ENCODE data around the gene ARL5C. TPM values are rescaled to one million over a fixed set of nuclear protein-coding genes. Genes with fewer than 3 reads are reported as not detected.

The ARL5C gene, protein sequence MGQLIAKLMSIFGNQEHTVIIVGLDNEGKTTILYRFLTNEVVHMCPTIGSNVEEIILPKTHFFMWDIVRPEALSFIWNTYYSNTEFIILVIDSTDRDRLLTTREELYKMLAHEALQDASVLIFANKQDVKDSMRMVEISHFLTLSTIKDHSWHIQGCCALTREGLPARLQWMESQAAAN
- not detected in 2 replicates for total RNA-seq (2014; rRNA removed; shearing (Covaris generic))

DNA sequence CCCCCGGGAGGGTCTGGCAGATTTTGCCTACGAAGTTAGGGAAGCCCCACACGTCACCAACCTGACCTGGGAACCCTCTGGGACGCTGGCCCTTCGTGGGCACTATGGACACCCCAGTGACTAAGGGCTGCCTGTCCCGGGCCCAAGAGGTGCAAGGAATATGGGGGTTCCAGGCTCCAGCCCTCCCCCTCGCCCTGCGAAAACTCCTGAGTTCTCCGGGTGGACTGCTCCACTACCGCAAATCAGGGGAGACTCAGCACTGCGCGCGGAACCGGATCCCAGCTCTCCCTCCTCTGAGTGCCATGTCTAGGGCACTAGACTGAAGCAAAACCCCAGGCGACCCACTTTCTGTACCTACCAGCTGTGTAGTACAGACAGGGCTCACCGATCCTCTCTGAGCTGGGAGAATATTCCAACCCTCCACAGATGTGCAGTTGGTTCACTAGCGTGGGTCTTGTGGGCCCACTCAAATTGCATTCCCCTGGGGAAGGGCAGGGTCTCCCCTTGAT lies at the start of gene ARL5C:
Gene ARL5C (minus strand): TSS at position 321 of the 509 bp plus-strand sequence. CDS start 401 bp downstream, outside the sequence.
- Histone ChIP-seq H3K9me3 (replicated peaks) (no peaks in the 10 kb centered on the region), H3K27me3 (replicated peaks) (no peaks in the 10 kb centered on the region), H3K27ac (no peak within 1 kb of the TSS), H3K4me3 (no peak within 1 kb of the TSS), H3K4me1 (replicated peaks) (peaks cover 7% of the 10 kb centered on the region; the same call in 1 of the 2 replicates), H3K36me3 (no peaks in the 10 kb centered on the region)
- no peak for DNase-seq (ENCODE audit: low read depth in 1 of 2, low spot score in 2 of 2)

DNA sequence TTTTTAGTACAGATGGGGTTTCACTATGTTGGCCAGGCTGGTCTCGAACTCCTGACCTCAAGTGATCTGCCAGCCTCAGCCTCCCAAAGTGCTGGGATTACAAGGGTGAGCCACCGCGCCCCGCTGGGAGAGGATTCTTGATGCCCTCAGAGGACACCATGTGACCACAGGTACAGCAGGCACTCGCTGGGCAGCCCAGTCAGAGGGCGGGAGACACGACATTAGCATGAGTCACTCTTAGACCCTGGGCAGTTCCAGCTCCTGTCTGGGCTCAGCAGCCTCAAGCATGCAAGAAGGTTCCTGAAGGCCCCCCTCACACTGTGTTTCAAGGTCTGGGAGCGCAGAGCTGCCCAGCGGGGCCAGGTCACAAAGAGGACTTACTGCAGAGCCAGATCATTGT lies 47.9 kb upstream of the ARL5C start:
- Histone ChIP-seq H3K27ac (no peak overlapping the region), H3K9me3 (replicated peaks) (no peaks in the 10 kb centered on the region), H3K27me3 (replicated peaks) (peaks cover 4% of the 10 kb centered on the region; the same call in 1 of the 2 replicates), H3K4me1 (replicated peaks) (peaks cover 11% of the 10 kb centered on the region), H3K36me3 (no peaks in the 10 kb centered on the region), H3K4me3 (no peak overlapping the region)
- no peak for DNase-seq (ENCODE audit: low read depth in 1 of 2, low spot score in 2 of 2)

DNA sequence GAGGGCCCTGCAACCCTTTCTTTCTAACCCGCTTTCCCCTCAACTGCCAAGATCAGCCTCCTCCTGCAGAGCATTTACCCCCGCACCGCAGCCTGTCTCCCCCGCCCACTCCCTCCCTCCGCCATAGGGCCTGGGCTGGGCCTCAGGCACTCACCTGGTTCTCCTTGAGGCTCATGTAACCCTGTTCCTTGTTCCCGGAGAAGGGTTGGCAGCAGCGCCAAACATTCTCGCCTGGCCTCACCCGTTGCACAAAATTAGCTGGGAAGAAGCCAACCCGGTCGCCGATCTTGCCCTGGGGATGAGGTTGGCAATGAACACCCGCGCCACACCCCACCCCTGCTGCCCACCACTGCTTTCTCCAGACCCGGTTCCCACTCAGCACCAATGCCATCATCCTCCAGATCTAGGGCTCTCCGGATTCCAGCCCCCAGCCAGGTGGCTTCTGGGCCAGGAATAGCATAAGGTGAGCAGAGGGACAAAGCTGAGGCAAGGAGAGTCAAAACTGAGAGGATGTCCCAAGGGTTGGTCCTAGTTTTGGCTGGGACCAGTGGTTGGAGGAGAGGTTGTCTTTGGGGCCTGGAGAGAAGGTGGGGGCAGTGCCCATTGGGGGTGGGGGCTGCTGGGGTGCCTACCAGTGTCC lies 47.0 kb upstream of the ARL5C start:
- H3K36me3 ChIP-seq: no peaks in the 10 kb centered on the region

DNA sequence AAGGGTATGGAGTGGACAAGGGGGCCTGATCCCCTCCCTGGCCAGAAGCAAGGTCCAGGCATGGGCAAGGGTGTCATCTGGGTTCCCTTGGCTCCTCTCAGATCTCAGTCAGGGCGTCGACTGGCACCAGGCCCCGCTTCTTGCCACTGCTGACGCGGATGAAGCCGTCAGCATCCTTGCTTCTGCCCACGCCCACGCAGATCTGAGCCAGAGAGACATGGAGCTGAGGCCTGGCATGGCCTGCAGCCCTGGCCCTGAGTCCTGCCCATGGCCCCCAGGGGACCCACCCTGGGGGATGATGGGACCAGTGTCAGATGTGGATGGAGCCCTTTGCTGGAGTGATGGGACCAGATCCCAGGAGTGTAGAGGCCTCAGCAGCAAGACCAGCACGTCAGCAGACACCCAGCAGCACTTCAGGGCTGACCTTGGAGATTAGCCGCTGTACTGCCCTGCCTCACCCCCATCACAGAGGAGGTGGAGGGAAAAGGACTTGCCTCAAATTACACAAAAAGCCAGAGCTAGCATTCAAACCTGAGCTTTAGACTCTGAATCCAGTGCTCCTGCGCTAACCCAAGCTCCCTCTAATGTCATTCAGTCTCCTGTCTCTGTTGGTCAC lies 46.3 kb upstream of the ARL5C start:
- no peak overlapping the region for H3K4me3 ChIP-seq
- H3K27ac ChIP-seq: no peak overlapping the region
- peaks cover 11% of the 10 kb centered on the region for H3K4me1 ChIP-seq (replicated peaks)
- peaks cover 4% of the 10 kb centered on the region; the same call in 1 of the 2 replicates for H3K27me3 ChIP-seq (replicated peaks)
- no peak for DNase-seq (ENCODE audit: low read depth in 1 of 2, low spot score in 2 of 2)
- no peaks in the 10 kb centered on the region for H3K36me3 ChIP-seq
- no peaks in the 10 kb centered on the region for H3K9me3 ChIP-seq (replicated peaks)

More for the DNA sequence above, 47.0 kb upstream of the ARL5C start:
- H3K9me3 ChIP-seq (replicated peaks): no peaks in the 10 kb centered on the region
- DNase-seq (ENCODE audit: low read depth in 1 of 2, low spot score in 2 of 2): no peak
- H3K4me3 ChIP-seq: no peak overlapping the region
- peaks cover 4% of the 10 kb centered on the region; the same call in 1 of the 2 replicates for H3K27me3 ChIP-seq (replicated peaks)
- H3K27ac ChIP-seq: no peak overlapping the region
- H3K4me1 ChIP-seq (replicated peaks): peaks cover 11% of the 10 kb centered on the region

DNA sequence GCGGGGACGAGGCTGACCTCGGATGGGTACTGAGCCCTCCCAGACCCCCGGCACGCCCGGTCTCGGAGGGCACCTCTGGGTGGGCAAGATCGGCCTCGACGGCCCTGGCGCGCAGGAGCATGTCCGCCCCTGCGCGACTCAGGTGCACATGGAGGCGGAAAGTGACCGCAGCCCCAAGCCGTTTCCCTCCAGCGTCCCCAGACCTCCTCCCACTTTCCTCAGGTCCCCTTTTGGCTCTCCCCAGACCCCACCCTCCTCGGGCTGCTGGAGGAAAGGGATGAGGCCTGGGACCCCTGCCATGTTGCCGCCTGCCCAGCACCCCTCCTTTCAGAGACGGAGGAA lies 44.1 kb upstream of the ARL5C start:
- peak overlapping the region; percentile 18 for H3K4me3 ChIP-seq

DNA sequence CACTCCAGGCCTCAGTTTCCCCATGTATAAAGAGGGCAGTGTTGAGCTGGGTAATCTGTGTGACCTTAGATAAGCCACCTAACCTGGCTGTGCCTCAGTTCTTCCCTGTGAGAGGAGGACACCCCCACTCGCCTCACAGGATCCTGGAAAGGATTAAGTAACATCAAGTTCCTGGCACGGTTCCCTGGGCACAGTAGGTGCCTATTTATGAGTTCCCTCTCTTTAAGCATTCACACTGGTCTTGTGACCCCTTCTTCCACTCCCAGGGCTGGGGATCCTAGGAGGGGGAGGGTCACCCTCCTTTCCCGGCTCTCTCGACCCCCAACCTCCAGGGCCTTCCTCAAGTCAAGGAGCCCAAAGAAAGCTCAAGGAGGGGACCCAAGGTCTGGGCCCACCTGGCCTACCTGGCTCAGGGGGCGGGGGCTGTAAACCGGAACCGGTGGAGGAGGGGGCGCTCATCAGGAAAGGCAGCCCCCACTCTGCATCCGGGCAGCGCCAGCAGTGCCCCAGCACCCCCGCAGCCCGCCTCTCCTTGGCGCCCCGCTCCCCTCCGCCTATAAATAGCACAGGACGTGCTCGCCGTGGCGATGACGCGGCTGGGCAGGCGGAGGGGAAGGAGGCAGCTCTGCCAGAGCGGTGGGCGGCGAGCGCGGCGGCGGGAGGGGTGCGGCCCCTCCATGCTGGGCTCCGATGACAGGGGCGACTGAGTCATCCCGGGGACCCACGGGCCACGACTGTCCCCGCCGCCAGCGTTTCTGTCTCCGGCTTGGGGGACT lies 43.5 kb upstream of the ARL5C start:
- H3K4me3 ChIP-seq: peak overlapping the region; percentile 18
- H3K36me3 ChIP-seq: peaks cover 11% of the 10 kb centered on the region
- peaks cover 11% of the 10 kb centered on the region for H3K4me1 ChIP-seq (replicated peaks)
- DNase-seq (ENCODE audit: low read depth in 1 of 2, low spot score in 2 of 2): peak in 1 of 2 experiments; percentile 64
- no peaks in the 10 kb centered on the region for H3K9me3 ChIP-seq (replicated peaks)
- H3K27me3 ChIP-seq (replicated peaks): no peaks in the 10 kb centered on the region; the same call in 1 of the 2 replicates
- no peak overlapping the region for H3K27ac ChIP-seq

More for the DNA sequence above, 44.1 kb upstream of the ARL5C start:
- H3K4me1 ChIP-seq (replicated peaks): peaks cover 11% of the 10 kb centered on the region
- H3K9me3 ChIP-seq (replicated peaks): no peaks in the 10 kb centered on the region
- no peak for DNase-seq (ENCODE audit: low read depth in 1 of 2, low spot score in 2 of 2)
- H3K27me3 ChIP-seq (replicated peaks): no peaks in the 10 kb centered on the region; the same call in 1 of the 2 replicates
- H3K36me3 ChIP-seq: peaks cover 5% of the 10 kb centered on the region
- H3K27ac ChIP-seq: no peak overlapping the region

DNA sequence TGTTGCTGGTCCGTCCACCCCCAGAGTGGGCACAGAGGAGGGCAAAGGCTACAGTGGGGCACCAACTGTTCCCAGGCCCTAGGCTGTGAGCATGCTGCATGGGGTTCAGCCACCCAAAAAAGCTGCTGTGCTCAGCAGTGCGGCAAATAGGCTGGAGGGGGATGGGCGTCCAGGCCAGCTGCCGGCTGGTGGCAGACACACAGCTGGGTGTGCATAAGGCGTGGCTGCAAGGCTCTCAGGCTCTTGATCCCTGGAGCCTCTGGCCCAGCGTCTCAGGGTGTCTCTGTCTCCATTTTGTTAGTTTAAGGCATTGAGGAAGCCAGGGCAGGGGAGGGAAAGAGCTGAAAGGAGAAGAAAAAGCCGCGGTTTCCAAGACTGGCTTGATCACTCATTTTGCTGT lies 42.9 kb upstream of the ARL5C start:
- H3K27ac ChIP-seq: no peak overlapping the region

DNA sequence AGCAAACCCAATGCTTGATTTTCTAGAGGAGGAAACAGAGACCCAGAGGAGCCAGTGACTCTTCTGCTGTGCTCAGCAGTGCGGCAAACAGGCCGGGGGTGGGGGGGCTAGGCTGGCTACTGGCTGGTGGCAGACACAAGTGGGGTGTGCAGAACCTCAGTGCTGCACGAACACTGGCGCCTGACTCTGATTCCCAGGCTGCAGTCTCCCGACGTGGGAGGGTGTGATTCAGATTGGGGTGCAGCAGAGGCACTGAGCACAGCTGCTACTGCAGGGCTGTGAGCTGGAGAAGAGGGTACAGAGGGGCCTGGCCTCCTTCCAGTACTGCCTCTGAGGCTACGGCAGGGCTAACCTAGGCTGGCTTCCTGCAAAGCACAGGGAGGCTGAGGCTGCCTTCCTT lies 42.2 kb upstream of the ARL5C start:
- Histone ChIP-seq H3K9me3 (replicated peaks) (no peaks in the 10 kb centered on the region), H3K4me1 (replicated peaks) (peaks cover 11% of the 10 kb centered on the region), H3K27me3 (replicated peaks) (no peaks in the 10 kb centered on the region; the same call in 1 of the 2 replicates), H3K4me3 (no peak overlapping the region), H3K27ac (no peak overlapping the region), H3K36me3 (peaks cover 25% of the 10 kb centered on the region)
- no peak for DNase-seq (ENCODE audit: low read depth in 1 of 2, low spot score in 2 of 2)

More for the DNA sequence above, 42.9 kb upstream of the ARL5C start:
- H3K36me3 ChIP-seq: peaks cover 17% of the 10 kb centered on the region
- no peak overlapping the region for H3K4me3 ChIP-seq
- H3K4me1 ChIP-seq (replicated peaks): peaks cover 11% of the 10 kb centered on the region
- no peaks in the 10 kb centered on the region for H3K9me3 ChIP-seq (replicated peaks)
- DNase-seq (ENCODE audit: low read depth in 1 of 2, low spot score in 2 of 2): no peak
- H3K27me3 ChIP-seq (replicated peaks): no peaks in the 10 kb centered on the region; the same call in 1 of the 2 replicates

DNA sequence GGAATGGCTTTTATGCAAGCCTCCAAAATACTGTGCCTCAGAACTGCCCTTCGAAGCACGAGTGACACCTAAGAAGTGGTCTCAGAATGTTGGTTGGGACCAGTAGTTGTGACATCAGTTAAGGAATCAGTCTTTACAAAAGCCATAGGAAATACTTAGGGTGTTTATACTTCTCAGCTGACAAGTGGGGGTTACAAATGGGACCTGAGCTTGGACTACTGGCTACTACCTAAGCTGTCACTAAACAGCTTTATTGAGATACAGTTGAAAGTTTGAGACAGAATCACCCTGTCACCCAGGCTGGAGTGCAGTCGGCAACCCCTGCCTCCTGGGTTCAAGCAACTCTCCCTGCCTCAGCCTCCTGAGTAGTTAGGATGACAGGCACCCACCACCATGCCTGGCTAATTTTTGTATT lies 39.2 kb upstream of the ARL5C start:
- no peak for DNase-seq (ENCODE audit: low read depth in 1 of 2, low spot score in 2 of 2)
- H3K4me3 ChIP-seq: no peak overlapping the region
- no peaks in the 10 kb centered on the region; the same call in 1 of the 2 replicates for H3K27me3 ChIP-seq (replicated peaks)
- peaks cover 22% of the 10 kb centered on the region for H3K4me1 ChIP-seq (replicated peaks)
- no peaks in the 10 kb centered on the region for H3K9me3 ChIP-seq (replicated peaks)
- no peak overlapping the region for H3K27ac ChIP-seq
- H3K36me3 ChIP-seq: peaks cover 54% of the 10 kb centered on the region

DNA sequence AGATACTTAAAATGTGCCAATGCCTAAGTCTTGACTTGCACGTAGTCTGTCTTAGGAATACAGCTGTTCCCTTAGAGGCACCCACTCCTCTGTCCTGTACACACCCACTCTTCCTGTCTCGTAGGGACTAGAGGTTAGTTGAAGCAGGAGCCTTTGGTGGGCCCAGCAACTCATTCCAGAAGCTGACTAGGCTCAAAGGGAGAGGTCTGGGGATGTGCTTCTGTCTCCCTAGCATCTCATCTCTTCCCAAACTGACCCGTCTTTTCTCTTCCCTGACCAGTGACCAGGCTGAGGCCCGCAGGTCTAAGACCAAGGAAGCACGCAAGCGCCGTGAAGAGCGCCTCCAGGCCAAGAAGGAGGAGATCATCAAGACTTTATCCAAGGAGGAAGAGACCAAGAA lies 38.3 kb upstream of the ARL5C start:
- no peaks in the 10 kb centered on the region for H3K27me3 ChIP-seq (replicated peaks)
- peaks cover 54% of the 10 kb centered on the region for H3K36me3 ChIP-seq
- H3K4me1 ChIP-seq (replicated peaks): peaks cover 16% of the 10 kb centered on the region
- DNase-seq (ENCODE audit: low read depth in 1 of 2, low spot score in 2 of 2): no peak
- H3K27ac ChIP-seq: no peak overlapping the region
- no peak overlapping the region for H3K4me3 ChIP-seq
- no peaks in the 10 kb centered on the region for H3K9me3 ChIP-seq (replicated peaks)

DNA sequence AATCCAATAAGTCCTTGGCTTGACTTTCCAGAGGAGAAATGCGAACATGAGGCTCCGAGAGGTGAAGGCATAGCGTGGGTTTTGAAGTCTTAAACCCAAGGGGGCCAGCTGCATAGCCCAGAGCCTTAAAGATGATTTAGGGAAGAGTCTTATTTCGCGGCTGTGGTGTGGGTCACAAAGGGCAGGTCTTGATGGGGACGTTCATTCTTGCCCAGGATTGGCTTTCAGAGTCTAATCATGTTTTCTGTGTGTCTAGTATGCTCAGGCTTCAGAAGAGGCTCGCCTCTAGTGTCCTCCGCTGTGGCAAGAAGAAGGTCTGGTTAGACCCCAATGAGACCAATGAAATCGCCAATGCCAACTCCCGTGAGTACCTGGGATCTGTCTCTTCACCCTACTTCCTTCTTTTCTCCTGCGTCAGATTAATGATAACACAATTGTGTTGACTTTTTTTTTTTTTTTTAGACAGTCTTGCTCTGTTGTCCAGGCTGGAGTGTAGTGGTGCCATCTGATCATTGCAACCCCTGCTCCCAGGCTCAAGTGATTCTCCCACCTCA lies 35.1 kb upstream of the ARL5C start:
- DNase-seq (ENCODE audit: low read depth in 1 of 2, low spot score in 2 of 2): no peak
- no peaks in the 10 kb centered on the region for H3K9me3 ChIP-seq (replicated peaks)
- peaks cover 54% of the 10 kb centered on the region for H3K36me3 ChIP-seq
- H3K27me3 ChIP-seq (replicated peaks): no peaks in the 10 kb centered on the region
- H3K27ac ChIP-seq: peak overlapping the region; percentile 100
- peak overlapping the region; percentile 60 for H3K4me3 ChIP-seq
- peaks cover 24% of the 10 kb centered on the region for H3K4me1 ChIP-seq (replicated peaks)

DNA sequence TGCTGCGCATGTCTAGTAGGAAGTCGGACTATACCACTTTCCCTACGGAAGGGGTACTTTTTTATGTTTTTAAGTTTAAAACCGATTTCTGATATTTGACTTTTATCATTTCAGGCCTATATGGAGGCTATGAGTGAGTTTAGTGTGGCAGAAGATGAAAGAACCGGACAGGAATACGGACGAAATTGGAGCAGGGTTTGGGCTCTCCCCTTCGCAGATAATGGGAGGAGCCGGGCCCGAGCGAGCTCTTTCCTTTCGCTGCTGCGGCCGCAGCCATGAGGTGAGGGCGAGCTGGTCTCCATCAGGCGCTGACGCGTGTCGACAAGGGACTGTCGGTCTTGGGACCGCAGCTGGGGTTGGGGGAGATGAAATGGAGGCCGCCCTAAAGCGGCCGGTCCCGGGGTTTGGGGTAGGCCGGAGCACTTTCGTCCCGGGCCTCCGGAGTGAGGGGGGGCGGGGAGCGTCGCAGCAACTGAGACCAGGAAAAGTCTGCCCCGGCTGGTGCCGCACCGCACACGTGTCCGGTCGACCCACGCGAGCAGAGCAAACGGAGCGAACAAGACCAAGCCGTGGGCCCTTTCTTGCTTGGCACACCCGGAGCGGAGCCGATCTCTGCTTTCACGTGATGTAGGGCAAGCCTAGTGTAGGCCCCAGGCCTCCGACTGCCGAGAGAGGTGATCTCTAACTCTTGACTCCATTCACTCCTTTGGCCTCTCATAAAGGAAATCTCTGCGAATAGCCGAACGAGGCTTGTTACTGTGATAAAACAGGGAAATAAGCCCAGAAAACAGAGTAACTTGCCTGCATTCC lies 34.3 kb upstream of the ARL5C start, which contains the start of gene RPL19:
Gene RPL19 (plus strand): TSS at position 214 of the 810 bp plus-strand sequence. CDS start 62 bp downstream, at position 276.
- peak within 1 kb of the TSS; percentile 60 for H3K4me3 ChIP-seq
- no peaks in the 10 kb centered on the region for H3K9me3 ChIP-seq (replicated peaks)
- H3K27ac ChIP-seq: peak within 1 kb of the TSS; percentile 100
- H3K27me3 ChIP-seq (replicated peaks): no peaks in the 10 kb centered on the region
- peak; percentile 74 to 96 for DNase-seq (ENCODE audit: low read depth in 1 of 2, low spot score in 2 of 2)
- peaks cover 51% of the 10 kb centered on the region for H3K36me3 ChIP-seq
- H3K4me1 ChIP-seq (replicated peaks): peaks cover 24% of the 10 kb centered on the region

Measured in SJSA1 (cell line).